Measurements from ENCODE around the gene VGF. TPM values are rescaled to one million over a fixed set of nuclear protein-coding genes. Genes with fewer than 3 reads are reported as not detected.

VGF gene
- total RNA-seq, 1 experiment from 2014 or later = 16.0 TPM

- TF ChIP-seq EZH2 (IDR thresholded peaks at IDR 0.05; ENCODE audit: borderline replicate concordance, low read depth, low read length, poor library complexity, severe bottlenecking) = no peak
- TF ChIP-seq, protein P1, sequence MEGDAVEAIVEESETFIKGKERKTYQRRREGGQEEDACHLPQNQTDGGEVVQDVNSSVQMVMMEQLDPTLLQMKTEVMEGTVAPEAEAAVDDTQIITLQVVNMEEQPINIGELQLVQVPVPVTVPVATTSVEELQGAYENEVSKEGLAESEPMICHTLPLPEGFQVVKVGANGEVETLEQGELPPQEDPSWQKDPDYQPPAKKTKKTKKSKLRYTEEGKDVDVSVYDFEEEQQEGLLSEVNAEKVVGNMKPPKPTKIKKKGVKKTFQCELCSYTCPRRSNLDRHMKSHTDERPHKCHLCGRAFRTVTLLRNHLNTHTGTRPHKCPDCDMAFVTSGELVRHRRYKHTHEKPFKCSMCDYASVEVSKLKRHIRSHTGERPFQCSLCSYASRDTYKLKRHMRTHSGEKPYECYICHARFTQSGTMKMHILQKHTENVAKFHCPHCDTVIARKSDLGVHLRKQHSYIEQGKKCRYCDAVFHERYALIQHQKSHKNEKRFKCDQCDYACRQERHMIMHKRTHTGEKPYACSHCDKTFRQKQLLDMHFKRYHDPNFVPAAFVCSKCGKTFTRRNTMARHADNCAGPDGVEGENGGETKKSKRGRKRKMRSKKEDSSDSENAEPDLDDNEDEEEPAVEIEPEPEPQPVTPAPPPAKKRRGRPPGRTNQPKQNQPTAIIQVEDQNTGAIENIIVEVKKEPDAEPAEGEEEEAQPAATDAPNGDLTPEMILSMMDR (conservative IDR thresholded peaks at IDR 0.05; ENCODE audit: low read depth, low read length) = no peak
- intact Hi-C loops (cut with micrococcal nuclease; ENCODE audit: unreplicated experiment) = no loop called here
- CTCF ChIA-PET = interaction anchor here (0.6 kb wide), 1 partner anchor 24 kb away, joined by 3 read pairs; no protein-coding TSS in a partner anchor
- Histone ChIP-seq H3K27me3 (replicated peaks; ENCODE audit: insufficient read depth, low read depth, low read length, poor library complexity) (peaks cover 70% of the 10 kb centered on the region), H3K36me3 (ENCODE audit: insufficient read depth, low read length, poor library complexity, severe bottlenecking) (no peaks in the 10 kb centered on the region), H3K4me3 (ENCODE audit: low read depth, low read length, poor library complexity, severe bottlenecking) (no peak overlapping the region), H3K27ac (ENCODE audit: low read depth, low read length, poor library complexity, severe bottlenecking) (no peak overlapping the region), H3K9me3 (ENCODE audit: low read depth, low read length, poor library complexity, severe bottlenecking) (no peaks in the 10 kb centered on the region), H3K4me1 (ENCODE audit: insufficient read depth, low read length, poor library complexity, severe bottlenecking) (peaks cover 63% of the 10 kb centered on the region)
- DNase-seq (ENCODE audit: low spot score) = no peak
- POLR2A ChIA-PET (ENCODE audit: low non-redundant PET) = no interaction called here
- no TSS peak for BruUV-seq (replicated peaks)
These were observed 3.2 kb upstream of the VGF start for GRCh38 chr7:101168412-101169049.

GRCh38 chr7:101167645-101168411 lies 2.5 kb upstream of the VGF start:
- DNase-seq (ENCODE audit: low spot score) = no peak
- TF ChIP-seq EZH2 (IDR thresholded peaks at IDR 0.05; ENCODE audit: borderline replicate concordance, low read depth, low read length, poor library complexity, severe bottlenecking) = no peak
- TF ChIP-seq, protein P1 (conservative IDR thresholded peaks at IDR 0.05; ENCODE audit: low read depth, low read length) = no peak
- H3K4me3 ChIP-seq (ENCODE audit: low read depth, low read length, poor library complexity, severe bottlenecking) = no peak overlapping the region
- intact Hi-C loops (cut with micrococcal nuclease; ENCODE audit: unreplicated experiment) = no loop called here
- POLR2A ChIA-PET (ENCODE audit: low non-redundant PET) = no interaction called here
- H3K27me3 ChIP-seq (replicated peaks; ENCODE audit: insufficient read depth, low read depth, low read length, poor library complexity) = peaks cover 63% of the 10 kb centered on the region
- H3K4me1 ChIP-seq (ENCODE audit: insufficient read depth, low read length, poor library complexity, severe bottlenecking) = peaks cover 56% of the 10 kb centered on the region
- no peak overlapping the region for H3K27ac ChIP-seq (ENCODE audit: low read depth, low read length, poor library complexity, severe bottlenecking)
- no TSS peak for BruUV-seq (replicated peaks)
- CTCF ChIA-PET = no interaction called here
- H3K36me3 ChIP-seq (ENCODE audit: insufficient read depth, low read length, poor library complexity, severe bottlenecking) = no peaks in the 10 kb centered on the region
- no peaks in the 10 kb centered on the region for H3K9me3 ChIP-seq (ENCODE audit: low read depth, low read length, poor library complexity, severe bottlenecking)

DNA sequence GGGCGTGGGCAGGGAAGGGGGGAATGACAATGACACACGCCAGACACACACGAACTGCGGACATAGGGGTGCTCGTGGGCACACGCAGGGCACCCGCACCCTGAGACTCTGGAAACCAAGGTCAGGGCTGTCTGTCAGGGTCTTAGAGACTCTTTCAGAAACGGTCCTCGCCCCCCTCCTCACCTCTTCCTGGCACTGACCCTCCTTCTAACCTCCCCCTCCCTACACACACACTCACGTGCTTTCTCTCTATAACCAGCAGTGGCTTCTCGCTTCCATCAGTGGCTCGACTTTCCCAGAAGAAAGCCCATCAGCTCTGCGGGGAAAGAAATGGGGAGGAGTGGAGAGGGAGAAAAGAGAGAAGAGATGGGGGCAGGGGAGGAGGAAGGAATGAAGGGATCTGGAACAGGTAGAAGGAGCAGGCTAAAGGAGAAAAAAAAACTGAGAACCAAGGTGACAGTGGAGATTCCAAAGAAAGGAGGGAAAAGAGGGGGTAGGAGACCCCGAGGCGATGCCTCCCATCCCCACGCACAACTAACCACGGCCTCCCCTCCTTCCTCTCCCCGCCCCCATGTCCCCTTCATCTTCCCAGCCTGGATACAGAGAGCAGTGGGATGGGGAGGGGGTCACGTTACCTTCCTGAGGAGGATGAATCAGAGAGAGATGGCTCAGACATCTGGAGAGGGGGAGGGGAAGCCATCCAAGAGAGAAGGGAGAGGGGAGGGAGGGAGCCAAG lies 1.7 kb upstream of the VGF start:
- H3K4me1 ChIP-seq (ENCODE audit: insufficient read depth, low read length, poor library complexity, severe bottlenecking) = peaks cover 56% of the 10 kb centered on the region
- no peak overlapping the region for H3K4me3 ChIP-seq (ENCODE audit: low read depth, low read length, poor library complexity, severe bottlenecking)
- H3K9me3 ChIP-seq (ENCODE audit: low read depth, low read length, poor library complexity, severe bottlenecking) = no peaks in the 10 kb centered on the region
- POLR2A ChIA-PET (ENCODE audit: low non-redundant PET) = no interaction called here
- intact Hi-C loops (cut with micrococcal nuclease; ENCODE audit: unreplicated experiment) = no loop called here
- no peak overlapping the region for H3K27ac ChIP-seq (ENCODE audit: low read depth, low read length, poor library complexity, severe bottlenecking)
- H3K27me3 ChIP-seq (replicated peaks; ENCODE audit: insufficient read depth, low read depth, low read length, poor library complexity) = peaks cover 56% of the 10 kb centered on the region
- no peaks in the 10 kb centered on the region for H3K36me3 ChIP-seq (ENCODE audit: insufficient read depth, low read length, poor library complexity, severe bottlenecking)
- peak; percentile 40 for DNase-seq (ENCODE audit: low spot score)
- BruUV-seq (replicated peaks) = no TSS peak
- TF ChIP-seq, protein P1 (conservative IDR thresholded peaks at IDR 0.05; ENCODE audit: low read depth, low read length) = no peak
- no peak for TF ChIP-seq EZH2 (IDR thresholded peaks at IDR 0.05; ENCODE audit: borderline replicate concordance, low read depth, low read length, poor library complexity, severe bottlenecking)
- CTCF ChIA-PET = interaction anchor here (2.1 kb wide), 1 partner anchor 11 kb away, joined by 5 read pairs; no protein-coding TSS in a partner anchor

Measured in A673 (cell line).